ENCODE results near the gene COL4A1. TPM values are rescaled to one million over a fixed set of nuclear protein-coding genes. Genes with fewer than 3 reads are reported as not detected.

COL4A1 gene
- total and polyA plus RNA-seq, 2 donors from 2014 or later = 53.0 to 218 TPM

- H3K36me3 ChIP-seq (ENCODE audit: control insufficient read depth in 2 of 3, insufficient read depth in 3 of 3, low read length in 3 of 3) = peaks cover 0 to 2% (median 0%) of the 10 kb centered on the region in 3 donors
- no peak overlapping the region for H3K27ac ChIP-seq (ENCODE audit: low read depth in 2 of 2, low read length in 2 of 2)
- no peak for TF ChIP-seq CTCF (IDR thresholded peaks at IDR 0.05; ENCODE audit: borderline replicate concordance, extremely low read depth, insufficient read depth)
- H3K9ac ChIP-seq (ENCODE audit: low read length in 3 of 3) = no peak overlapping the region
- no peak overlapping the region for H3K4me3 ChIP-seq (ENCODE audit: low read length in 3 of 3)
- intact Hi-C loops (cut with DNase I) = no loop called here
- no peaks in the 10 kb centered on the region for H3K27me3 ChIP-seq (ENCODE audit: control insufficient read depth, insufficient read depth, low read length)
- no peaks in the 10 kb centered on the region for H3K9me3 ChIP-seq (ENCODE audit: control insufficient read depth in 2 of 3, insufficient read depth in 1 of 3, low read length in 3 of 3)
- no peak for FAIRE-seq
- DNase-seq = peak in 1 of 5 donors; percentile 75
- H3K4me1 ChIP-seq (ENCODE audit: control insufficient read depth in 2 of 3, insufficient read depth in 2 of 3, low read depth in 1 of 3, low read length in 3 of 3) = no peaks in the 10 kb centered on the region
Measured at GRCh38 chr13:110280985-110281688, 25.8 kb downstream of the COL4A1 start.

GRCh38 chr13:110280231-110280813, 26.6 kb downstream of the COL4A1 start:
- no peak overlapping the region for H3K9ac ChIP-seq (ENCODE audit: low read length in 3 of 3)
- intact Hi-C loops (cut with DNase I) = no loop called here

GRCh38 chr13:110279684-110280083, 27.3 kb downstream of the COL4A1 start:
- intact Hi-C loops (cut with DNase I) = no loop called here
- H3K27me3 ChIP-seq (ENCODE audit: control insufficient read depth, insufficient read depth, low read length) = no peaks in the 10 kb centered on the region
- TF ChIP-seq CTCF (IDR thresholded peaks at IDR 0.05; ENCODE audit: borderline replicate concordance, extremely low read depth, insufficient read depth) = no peak
- no peak overlapping the region for H3K9ac ChIP-seq (ENCODE audit: low read length in 3 of 3)
- FAIRE-seq (no peak), DNase-seq (no peak)
- H3K27ac ChIP-seq (ENCODE audit: low read depth in 2 of 2, low read length in 2 of 2) = no peak overlapping the region
- peaks cover 0 to 2% (median 0%) of the 10 kb centered on the region in 3 donors for H3K36me3 ChIP-seq (ENCODE audit: control insufficient read depth in 2 of 3, insufficient read depth in 3 of 3, low read length in 3 of 3)
- peaks cover 0 to 5% (median 2%) of the 10 kb centered on the region in 3 donors for H3K4me1 ChIP-seq (ENCODE audit: control insufficient read depth in 2 of 3, insufficient read depth in 2 of 3, low read depth in 1 of 3, low read length in 3 of 3)
- no peak overlapping the region for H3K4me3 ChIP-seq (ENCODE audit: low read length in 3 of 3)
- no peaks in the 10 kb centered on the region for H3K9me3 ChIP-seq (ENCODE audit: control insufficient read depth in 2 of 3, insufficient read depth in 1 of 3, low read length in 3 of 3)

More at GRCh38 chr13:110280231-110280813, 26.6 kb downstream of the COL4A1 start:
- no peak for TF ChIP-seq CTCF (IDR thresholded peaks at IDR 0.05; ENCODE audit: borderline replicate concordance, extremely low read depth, insufficient read depth)
- H3K27me3 ChIP-seq (ENCODE audit: control insufficient read depth, insufficient read depth, low read length) = no peaks in the 10 kb centered on the region
- FAIRE-seq (no peak), DNase-seq (no peak)
- peaks cover 0 to 2% (median 0%) of the 10 kb centered on the region in 3 donors for H3K4me1 ChIP-seq (ENCODE audit: control insufficient read depth in 2 of 3, insufficient read depth in 2 of 3, low read depth in 1 of 3, low read length in 3 of 3)
- H3K9me3 ChIP-seq (ENCODE audit: control insufficient read depth in 2 of 3, insufficient read depth in 1 of 3, low read length in 3 of 3) = no peaks in the 10 kb centered on the region
- no peak overlapping the region for H3K4me3 ChIP-seq (ENCODE audit: low read length in 3 of 3)
- H3K27ac ChIP-seq (ENCODE audit: low read depth in 2 of 2, low read length in 2 of 2) = no peak overlapping the region
- peaks cover 0 to 2% (median 0%) of the 10 kb centered on the region in 3 donors for H3K36me3 ChIP-seq (ENCODE audit: control insufficient read depth in 2 of 3, insufficient read depth in 3 of 3, low read length in 3 of 3)
